Effector CD8-positive, alpha-beta T cell (primary cell): ENCODE data around the gene ELOB.

Source experiments
- DNase-seq: peaks from one replicate; lab custom pipeline; 2025; lab: John Stamatoyannopoulos, UW

The ELOB gene

DNA sequence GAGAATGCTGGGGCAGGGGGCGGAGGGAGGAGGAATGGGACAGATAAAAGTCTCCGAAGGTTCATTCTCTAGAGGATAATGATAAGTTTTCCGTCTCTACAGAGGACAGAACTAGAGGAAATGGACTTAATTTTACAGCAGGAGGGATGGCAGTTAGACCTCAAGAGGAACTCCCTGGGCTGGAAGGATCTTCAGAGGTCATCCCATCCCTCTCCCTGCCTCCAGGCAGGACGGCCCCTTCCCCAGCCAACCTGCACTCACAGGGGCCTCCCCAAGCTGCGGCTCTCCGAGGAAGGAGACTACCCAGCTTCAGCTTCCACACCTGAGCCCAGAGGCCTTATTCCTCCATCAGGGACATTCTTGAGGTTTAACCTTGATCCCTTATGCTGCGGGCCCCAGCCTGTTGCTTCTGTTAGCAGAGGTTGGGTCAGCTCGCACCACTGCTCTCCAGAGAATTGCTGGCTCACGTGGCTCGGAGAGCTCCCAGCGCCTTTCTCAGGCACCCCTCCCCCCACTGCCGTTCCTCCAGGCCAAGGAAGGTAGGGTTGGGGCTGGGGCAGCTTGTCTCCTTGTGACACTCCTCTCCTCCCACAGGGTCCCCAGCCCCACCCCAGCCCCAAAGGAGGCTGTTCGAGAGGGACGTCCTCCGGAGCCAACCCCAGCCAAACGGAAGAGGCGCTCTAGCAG lies 8.5 kb downstream of the ELOB start:
- no peak for DNase-seq

DNA sequence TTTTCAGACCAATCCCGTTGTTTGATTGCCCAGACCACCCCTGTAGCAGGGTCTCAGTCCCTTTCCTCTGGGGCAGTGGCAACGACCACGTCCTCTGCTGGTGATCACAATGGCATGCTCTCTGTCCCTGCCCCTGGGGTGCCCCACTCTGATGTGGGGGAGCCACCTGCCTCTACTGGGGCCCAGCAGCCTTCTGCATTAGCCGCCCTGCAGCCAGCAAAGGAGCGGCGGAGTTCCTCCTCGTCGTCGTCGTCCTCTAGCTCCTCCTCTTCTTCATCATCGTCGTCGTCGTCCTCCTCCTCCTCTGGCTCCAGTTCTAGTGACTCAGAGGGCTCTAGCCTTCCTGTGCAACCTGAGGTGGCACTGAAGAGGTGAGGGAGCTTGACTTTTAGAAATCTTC lies 9.2 kb downstream of the ELOB start:
- no peak for DNase-seq

DNA sequence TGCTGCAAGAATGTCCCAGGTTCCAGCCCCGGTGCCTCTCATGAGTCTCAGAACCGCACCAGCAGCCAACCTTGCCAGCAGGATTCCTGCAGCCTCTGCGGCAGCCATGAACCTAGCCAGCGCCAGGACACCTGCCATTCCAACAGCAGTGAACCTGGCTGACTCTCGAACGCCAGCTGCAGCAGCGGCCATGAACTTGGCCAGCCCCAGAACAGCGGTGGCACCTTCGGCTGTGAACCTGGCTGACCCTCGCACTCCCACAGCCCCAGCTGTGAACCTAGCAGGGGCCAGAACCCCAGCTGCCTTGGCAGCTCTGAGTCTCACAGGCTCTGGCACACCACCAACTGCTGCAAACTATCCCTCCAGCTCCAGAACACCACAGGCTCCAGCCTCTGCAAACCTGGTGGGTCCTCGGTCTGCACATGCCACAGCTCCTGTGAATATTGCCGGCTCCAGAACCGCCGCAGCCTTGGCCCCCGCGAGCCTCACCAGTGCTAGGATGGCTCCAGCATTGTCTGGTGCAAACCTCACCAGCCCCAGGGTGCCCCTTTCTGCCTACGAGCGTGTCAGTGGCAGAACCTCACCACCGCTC lies 9.8 kb downstream of the ELOB start:
- DNase-seq = no peak

DNA sequence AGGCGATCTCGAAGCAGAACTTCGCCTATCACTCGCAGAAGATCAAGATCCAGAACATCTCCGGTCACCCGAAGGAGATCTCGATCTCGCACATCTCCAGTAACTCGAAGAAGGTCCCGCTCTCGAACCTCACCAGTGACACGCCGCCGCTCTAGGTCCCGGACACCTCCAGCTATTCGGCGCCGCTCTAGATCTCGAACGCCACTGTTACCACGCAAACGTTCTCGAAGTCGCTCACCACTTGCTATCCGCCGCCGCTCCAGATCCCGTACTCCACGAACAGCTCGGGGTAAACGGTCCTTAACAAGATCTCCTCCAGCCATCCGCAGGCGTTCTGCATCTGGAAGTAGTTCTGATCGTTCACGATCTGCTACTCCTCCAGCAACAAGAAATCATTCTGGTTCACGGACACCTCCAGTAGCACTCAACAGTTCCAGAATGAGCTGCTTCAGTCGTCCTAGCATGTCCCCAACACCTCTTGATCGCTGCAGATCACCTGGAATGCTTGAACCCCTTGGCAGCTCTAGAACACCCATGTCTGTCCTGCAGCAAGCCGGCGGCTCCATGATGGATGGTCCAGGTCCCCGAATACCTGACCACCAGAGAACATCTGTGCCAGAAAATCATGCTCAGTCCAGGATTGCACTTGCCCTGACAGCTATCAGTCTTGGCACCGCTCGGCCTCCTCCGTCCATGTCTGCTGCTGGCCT lies 10.5 kb downstream of the ELOB start:
- no peak for DNase-seq

DNA sequence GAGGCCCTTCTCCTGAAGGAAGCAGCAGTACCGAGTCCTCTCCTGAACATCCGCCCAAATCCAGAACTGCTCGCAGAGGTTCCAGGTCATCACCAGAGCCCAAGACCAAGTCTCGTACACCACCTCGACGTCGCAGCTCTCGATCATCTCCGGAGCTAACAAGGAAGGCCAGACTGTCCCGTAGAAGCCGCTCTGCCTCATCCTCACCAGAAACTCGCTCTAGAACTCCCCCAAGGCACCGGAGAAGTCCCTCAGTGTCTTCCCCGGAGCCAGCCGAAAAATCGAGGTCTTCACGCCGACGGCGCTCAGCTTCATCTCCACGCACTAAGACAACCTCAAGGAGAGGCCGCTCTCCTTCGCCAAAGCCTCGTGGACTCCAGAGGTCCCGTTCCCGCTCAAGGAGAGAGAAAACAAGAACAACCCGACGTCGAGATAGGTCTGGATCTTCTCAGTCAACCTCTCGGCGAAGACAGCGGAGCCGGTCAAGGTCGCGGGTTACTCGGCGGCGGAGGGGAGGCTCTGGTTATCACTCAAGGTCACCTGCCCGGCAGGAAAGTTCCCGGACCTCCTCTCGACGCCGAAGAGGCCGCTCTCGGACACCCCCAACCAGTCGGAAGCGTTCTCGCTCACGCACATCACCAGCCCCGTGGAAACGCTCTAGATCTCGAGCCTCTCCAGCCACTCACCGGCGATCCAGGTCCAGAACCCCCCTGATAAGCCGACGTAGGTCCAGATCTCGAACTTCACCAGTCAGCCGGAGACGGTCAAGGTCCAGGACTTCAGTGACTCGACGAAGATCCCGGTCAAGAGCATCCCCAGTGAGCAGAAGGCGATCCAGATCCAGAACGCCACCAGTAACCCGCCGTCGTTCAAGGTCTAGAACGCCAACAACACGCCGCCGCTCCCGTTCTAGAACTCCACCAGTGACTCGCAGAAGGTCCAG lies 11.3 kb downstream of the ELOB start:
- DNase-seq = no peak

DNA sequence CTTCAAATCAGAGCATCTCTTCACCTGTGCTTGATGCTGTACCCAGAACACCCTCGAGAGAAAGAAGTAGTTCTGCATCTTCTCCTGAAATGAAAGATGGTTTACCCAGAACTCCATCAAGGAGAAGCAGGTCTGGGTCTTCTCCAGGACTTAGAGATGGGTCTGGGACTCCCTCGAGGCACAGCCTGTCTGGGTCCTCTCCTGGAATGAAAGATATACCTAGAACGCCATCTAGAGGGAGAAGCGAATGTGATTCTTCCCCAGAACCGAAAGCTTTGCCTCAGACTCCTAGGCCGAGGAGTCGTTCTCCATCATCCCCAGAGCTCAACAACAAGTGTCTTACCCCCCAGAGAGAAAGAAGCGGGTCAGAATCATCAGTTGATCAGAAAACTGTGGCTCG lies 12.4 kb downstream of the ELOB start:
- DNase-seq = no peak

DNA sequence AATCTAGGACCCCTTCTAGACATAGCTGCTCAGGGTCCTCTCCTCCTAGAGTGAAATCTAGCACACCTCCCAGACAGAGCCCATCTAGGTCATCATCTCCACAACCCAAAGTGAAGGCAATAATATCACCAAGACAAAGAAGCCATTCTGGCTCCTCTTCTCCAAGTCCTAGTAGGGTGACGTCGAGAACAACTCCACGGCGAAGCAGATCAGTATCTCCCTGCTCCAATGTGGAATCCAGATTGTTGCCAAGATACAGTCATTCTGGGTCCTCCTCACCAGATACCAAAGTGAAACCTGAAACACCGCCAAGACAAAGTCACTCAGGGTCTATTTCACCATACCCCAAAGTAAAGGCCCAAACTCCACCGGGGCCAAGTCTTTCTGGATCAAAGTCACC lies 13.9 kb downstream of the ELOB start:
- DNase-seq = no peak

DNA sequence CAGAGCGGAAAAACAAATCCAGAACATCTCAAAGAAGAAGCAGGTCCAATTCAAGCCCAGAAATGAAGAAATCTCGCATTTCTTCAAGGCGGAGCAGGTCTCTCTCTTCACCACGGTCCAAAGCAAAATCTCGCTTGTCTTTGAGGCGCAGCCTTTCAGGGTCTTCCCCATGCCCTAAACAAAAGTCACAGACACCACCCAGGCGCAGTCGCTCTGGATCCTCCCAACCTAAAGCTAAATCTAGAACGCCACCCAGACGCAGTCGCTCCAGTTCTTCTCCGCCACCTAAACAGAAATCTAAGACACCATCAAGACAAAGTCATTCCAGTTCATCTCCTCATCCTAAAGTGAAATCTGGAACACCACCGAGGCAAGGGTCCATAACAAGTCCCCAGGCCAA lies 14.4 kb downstream of the ELOB start:
- no peak for DNase-seq

DNA sequence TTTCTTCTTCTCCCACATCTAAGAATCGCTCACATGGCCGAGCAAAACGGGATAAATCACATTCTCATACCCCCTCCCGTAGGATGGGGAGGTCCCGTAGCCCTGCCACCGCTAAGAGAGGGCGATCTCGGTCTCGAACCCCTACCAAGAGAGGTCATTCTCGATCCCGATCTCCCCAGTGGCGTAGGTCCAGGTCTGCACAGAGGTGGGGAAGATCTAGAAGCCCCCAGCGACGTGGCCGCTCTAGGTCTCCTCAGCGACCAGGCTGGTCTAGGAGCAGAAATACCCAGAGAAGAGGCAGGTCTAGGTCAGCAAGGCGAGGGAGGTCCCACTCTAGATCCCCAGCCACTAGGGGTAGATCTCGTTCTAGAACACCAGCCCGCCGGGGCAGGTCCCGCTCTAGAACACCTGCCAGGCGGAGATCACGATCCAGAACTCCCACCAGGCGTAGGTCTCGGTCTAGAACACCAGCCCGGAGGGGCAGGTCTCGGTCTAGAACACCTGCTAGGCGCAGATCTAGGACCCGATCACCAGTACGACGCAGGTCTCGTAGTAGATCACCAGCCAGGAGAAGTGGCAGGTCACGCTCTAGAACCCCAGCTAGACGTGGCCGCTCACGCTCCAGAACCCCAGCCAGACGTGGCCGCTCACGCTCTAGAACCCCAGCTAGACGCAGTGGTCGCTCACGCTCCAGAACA lies 15.0 kb downstream of the ELOB start:
- no peak for DNase-seq

DNA sequence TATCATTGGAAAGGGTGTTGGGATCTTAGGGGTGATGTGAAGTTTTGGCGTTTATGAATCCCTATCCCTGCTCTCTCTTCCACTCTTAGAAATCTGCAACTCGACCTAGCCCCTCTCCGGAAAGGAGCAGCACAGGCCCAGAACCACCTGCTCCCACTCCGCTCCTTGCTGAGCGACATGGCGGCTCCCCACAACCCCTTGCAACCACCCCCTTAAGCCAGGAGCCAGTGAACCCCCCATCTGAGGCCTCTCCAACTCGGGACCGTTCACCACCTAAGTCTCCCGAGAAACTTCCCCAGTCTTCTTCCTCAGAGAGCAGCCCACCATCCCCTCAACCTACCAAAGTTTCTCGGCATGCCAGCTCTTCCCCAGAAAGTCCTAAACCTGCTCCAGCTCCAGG lies 15.6 kb downstream of the ELOB start:
- no peak for DNase-seq

DNA sequence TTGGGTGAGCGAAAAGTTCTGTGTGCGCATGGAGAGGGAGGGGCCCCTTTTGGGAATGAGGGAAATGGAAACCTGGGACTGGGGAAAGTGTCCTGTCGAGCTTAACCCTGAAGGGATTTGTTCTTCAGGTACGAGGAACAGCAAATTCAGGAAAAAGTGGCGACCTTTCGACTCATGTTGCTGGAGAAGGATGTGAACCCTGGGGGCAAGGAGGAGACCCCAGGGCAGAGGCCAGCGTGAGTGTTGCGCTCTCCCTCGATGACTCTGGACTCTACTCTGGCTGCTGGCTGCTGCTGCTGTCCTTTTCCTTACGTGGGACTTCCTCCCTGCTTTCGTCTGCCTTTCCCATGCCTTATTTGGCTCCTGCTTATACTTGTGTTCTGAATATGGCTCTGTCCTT lies 19.7 kb downstream of the ELOB start:
- no peak for DNase-seq

DNA sequence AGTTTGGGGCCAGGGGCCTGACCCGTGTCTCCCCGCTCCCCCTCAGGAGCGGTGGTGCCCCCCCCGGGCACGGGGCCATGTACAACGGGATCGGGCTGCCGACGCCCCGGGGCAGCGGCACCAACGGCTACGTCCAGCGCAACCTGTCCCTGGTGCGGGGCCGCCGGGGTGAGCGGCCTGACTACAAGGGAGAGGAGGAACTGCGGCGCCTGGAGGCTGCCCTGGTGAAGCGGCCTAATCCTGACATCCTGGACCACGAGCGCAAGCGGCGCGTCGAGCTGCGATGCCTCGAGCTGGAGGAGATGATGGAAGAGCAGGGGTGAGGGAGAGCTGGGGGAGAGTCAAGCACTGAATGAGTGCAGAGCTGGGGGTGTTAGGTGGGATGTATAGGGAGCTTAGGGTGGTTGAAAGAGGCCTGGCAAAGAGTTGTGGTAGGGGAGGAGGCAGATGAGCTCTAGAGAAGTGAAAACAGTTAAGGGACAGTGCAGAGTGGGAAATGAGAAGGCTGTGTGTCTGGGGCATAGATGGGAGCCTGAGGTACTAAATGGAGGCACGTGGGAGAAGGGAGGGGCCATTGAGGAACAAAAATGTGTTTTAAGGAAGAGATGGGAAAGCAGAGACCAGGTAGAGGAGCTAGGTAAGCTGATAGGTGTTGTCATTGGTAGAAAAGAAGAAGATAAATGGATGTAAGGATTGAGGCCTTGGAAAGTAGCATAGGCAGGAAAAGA lies 20.6 kb downstream of the ELOB start:
- DNase-seq = no peak

DNA sequence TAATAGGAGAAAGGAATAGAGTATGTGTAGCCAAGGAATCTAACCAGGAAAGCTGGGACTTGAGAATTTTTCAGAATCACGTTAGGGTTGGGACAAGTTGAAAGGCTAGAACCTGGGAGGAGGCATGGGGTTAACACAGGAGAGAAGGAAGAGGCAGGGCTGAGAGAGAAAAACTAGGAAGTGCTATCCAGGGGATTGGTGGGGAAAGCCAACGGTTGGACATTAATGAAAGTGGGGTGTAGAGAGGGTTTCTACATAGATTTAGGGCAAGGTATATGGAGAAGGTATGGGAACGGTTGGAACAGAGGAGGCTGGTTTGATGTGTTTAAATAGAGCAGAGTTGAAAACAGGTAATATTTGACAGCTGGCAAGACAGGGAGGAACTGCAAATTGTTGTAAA lies 21.9 kb downstream of the ELOB start:
- no peak for DNase-seq

DNA sequence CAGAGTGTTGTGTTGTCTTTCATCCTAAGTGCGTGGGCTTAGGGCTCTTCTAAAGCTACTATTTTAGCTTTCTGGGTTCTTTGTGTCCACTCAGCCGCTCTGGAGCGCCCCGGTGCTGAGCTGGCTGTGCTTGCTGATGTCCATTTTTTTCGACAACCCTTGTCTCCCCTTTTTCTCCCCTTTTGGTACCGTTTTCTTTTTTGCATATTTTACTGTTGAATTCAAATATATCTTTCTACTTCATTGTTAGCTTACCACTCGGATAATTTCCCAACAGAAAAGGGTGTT lies 23.4 kb downstream of the ELOB start:
- no peak for DNase-seq

DNA sequence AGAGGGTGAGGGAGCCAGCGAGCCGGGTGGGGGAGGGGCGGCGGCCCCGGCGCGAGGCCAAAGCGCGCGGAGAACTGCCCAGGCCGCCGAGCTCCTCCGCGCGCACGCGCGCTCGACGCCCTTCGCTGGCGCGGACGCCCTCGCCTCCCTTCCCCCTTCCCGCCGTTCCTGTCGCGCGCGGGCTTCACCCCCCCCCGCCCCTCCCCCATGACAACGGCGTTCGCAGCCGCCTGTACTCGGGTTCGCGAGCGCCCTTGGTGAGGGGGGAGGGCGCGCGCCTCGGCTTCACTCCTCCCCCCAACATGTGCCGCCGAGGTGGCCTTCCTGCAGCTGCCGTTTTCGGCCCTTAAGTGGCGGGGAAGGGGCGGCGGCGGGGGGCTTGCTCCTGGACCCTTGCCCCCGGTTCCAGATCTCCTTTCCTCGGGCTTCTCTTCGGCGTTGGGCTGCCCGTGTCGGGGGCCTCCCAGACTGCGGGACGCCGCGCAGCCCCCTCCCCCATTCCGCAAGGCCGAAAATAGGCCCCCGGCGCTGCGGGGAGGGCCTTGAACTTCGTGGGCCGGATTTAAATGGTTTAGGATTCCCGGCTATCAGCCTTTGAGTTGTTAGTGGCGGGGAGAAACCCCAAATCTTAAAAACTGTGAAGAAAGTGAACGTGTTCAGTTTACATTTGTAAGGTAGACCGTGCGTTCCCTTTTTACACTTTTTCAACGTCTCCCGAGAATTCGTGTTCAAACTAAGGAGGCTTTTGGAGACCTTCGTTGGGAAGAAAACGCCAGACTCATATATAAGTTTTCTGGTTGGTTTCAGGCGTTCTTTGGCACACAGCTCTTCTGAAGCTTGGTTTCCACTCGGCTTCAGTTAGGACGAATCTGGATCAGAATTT lies 24.0 kb downstream of the ELOB start:
- DNase-seq = peak; percentile 66

DNA sequence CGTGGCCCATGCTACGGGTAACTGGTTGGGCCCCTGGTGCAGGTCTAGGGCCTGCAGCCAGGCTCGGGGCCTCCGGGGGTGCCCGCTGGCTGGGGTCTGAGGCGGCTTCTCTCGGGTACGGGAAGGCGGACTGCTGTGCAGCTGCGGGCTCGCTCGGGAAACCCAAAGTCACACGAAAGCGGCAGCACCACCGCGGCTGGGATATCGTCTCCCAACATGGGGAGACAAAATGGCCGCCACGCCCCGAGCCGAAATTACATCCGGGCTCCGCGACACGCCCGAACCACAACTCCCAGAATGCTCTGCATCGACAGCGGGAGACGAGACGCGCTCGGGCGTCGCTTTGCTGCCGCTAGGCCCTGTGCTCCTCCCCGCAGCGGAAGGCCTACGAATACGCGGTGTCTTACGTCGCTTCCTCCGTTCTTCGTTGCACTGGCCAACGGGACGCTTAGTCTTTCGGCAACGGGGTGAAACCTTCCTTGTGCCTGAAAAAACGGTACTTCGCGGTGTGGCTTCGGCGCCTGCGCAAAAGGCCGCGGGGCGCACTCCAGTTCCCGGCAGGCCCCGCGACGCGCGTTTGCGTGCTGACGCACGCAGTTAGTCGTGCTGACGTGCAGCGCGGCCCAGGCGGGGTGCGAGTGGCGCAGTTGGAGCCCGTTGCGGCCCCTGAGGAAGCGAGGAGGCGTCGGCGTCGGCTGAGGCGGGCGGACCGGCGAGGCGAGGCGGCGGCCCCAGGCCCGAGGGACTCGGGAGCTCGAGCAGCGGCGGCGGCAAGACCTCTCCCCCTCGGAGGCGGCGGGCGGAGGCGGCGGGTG lies 24.8 kb downstream of the ELOB start, which contains the start of gene SRRM2:
Gene SRRM2 (plus strand): TSS at position 604 of the 815 bp plus-strand sequence. CDS start 3,727 bp downstream, outside the sequence.
- DNase-seq = peak; percentile 91

DNA sequence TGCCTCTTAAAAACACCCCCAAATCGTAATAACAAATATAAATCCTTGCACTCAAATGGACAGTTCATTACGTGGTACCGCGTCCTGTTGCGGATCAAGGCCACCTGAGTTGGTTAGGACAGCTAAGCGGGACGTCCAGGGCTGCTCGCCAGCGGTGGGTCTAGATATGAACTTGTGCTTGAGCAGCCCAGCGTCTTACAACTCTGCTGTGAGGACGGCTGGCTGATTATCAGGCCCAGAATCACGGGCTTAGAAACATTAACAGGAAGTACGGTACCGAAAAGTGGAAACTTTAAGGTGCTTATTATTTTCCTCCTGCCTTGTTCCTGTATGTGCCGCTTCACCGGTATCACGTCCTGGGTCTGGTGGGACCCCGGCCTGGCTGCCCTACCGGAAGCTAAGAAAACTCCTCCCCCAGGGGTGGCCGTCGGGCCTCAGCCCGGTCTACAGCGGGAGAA lies 25.5 kb downstream of the ELOB start:
- DNase-seq = no peak

DNA sequence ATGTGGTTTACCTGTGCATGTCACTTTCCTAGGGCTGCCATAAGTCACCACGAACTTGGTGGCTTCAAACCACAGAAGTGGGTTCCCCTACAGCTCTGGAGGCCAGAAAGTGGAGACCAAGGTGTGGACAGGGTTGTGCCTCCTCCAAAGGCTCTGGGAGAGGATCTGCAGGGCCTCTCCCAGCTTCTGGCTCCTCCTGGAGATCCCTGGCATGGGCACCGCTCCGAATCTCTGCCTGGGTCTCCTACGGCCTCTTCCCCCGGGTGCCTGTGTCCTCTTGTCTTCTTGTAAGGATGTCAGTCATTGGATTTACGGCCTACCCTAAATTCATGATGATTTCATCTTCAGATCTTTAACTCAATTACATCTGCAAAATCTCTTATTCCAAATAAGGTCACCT lies 27.1 kb downstream of the ELOB start:
- no peak for DNase-seq

DNA sequence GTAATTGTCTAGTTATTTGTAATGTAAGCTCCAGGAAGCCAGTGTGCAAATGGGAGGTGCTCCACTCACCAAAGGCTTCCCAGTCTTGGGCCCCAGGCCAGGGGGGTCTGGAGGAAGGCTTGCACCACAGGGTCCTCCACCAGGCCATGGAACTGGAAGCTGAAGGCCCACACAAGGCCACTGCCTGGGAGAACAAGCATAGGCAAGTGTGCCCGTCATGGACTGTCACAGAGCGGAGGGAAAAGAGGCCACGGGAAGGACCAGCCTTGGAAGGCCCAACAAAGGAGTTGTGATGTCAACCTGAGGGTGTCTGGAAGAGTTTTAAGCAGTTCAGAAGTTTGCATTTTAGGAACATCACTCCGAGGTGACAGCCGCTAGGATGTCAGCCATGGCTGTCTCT lies 27.6 kb downstream of the ELOB start:
- DNase-seq = no peak
